Neutrophil (primary cell): ENCODE results near the gene FHDC1.

Experiments
- H3K27ac ChIP-seq: fragments of 200-600 bp; sonication (generic); 2 replicates; pipeline ENCODE4 v1.5.1; 2016; ENCODE audit warnings: mild to moderate bottlenecking, moderate library complexity
- H3K27me3 ChIP-seq: fragments of 200-600 bp; sonication (generic); 2 replicates; pipeline ENCODE4 v1.6.0; 2016; ENCODE audit warnings: mild to moderate bottlenecking
- H3K36me3 ChIP-seq: fragments of 200-600 bp; sonication (generic); 2 replicates; pipeline ENCODE4 v1.5.1; 2017
- H3K4me1 ChIP-seq, 2 experiments: fragments of 200-600 bp in 1 of 2; sonication (generic) in 1 of 2; 1 replicate in 1 of 2; 2 replicates in 1 of 2; pipeline versions ENCODE4 v1.5.1 to v1.6.1; 2013 to 2016; ENCODE audit warnings: low read depth in 1 of 2, low read length in 1 of 2, mild to moderate bottlenecking in 1 of 2, moderate library complexity in 1 of 2; ENCODE audit not compliant: control insufficient read depth in 1 of 2, insufficient read depth in 1 of 2
- H3K4me3 ChIP-seq, 2 experiments: fragments of 200-600 bp in 1 of 2; sonication (generic) in 1 of 2; 1 replicate in 1 of 2; 2 replicates in 1 of 2; pipeline ENCODE4 v1.5.1; 2013 to 2016; ENCODE audit warnings: low read depth in 1 of 2, low read length in 1 of 2, mild to moderate bottlenecking in 1 of 2, moderate library complexity in 1 of 2
- H3K9me3 ChIP-seq: fragments of 200-600 bp; sonication (generic); 2 replicates; pipeline ENCODE4 v1.5.1; 2016
- TF ChIP-seq, protein P1 (sequence below): fragments of 200-600 bp; sonication (generic); IDR thresholded peaks from 2 replicates; pipeline ENCODE4 v1.5.1; 2016; ENCODE audit warnings: antibody characterized with exemption

The FHDC1 gene

DNA sequence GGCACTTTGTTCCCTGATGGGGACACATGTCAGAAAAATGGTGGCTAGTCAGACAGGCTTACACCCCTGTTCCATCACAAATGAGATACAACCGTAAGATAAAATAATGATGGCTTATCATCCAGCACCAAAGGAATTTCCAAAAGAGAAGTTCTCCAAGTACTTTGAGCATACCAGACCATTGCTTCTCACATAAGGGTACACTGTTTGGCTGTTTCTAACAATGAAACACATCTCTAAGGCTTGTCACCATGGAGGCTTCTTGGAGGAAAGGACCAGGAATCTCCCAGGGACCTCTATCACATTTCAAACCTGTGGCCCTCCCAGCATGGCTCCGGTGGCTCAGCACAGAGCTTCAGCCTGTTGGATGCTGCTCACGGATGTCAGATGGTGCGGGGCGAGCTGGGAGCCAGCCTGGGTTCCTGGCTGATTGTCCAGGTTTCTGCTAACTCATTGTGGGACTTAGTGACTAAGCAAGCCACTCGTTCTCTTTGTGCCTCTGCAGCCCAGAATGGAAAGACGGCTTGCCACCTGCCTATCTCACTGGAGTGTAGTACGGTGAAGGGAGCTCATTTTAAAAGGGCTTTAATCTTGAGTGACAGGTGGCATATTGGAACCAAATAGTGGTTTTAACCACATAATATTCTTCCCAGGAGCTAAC, 54.5 kb downstream of the FHDC1 start:
- Histone ChIP-seq H3K9me3 (no peaks in the 10 kb centered on the region), H3K27me3 (no peaks in the 10 kb centered on the region), H3K4me3 (no peak overlapping the region), H3K36me3 (no peaks in the 10 kb centered on the region), H3K27ac (no peak overlapping the region), H3K4me1 (no peaks in the 10 kb centered on the region)
- TF ChIP-seq, protein P1, sequence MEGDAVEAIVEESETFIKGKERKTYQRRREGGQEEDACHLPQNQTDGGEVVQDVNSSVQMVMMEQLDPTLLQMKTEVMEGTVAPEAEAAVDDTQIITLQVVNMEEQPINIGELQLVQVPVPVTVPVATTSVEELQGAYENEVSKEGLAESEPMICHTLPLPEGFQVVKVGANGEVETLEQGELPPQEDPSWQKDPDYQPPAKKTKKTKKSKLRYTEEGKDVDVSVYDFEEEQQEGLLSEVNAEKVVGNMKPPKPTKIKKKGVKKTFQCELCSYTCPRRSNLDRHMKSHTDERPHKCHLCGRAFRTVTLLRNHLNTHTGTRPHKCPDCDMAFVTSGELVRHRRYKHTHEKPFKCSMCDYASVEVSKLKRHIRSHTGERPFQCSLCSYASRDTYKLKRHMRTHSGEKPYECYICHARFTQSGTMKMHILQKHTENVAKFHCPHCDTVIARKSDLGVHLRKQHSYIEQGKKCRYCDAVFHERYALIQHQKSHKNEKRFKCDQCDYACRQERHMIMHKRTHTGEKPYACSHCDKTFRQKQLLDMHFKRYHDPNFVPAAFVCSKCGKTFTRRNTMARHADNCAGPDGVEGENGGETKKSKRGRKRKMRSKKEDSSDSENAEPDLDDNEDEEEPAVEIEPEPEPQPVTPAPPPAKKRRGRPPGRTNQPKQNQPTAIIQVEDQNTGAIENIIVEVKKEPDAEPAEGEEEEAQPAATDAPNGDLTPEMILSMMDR = no peak

DNA sequence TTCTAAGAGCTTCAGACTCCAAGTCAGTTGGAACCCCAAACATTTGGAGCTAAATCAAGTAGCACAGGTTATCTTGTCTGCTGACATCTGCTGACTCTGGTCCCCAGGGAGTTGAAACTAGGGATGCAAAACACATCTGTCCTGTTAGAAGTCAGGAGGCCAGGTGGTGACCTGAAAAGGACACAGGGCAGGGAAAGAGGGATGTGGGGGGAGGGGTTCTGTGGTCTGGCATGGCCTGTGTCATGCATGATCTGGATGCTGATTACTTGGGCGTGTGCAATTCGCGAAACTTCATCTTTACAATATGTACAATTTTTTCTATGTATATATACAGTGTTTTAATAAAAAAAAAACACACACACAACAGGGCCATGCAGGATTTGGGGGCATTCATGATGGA, 55.3 kb downstream of the FHDC1 start:
- Histone ChIP-seq H3K9me3 (no peaks in the 10 kb centered on the region), H3K4me1 (peaks cover 0 to 3% of the 10 kb centered on the region in 2 experiments), H3K27ac (no peak overlapping the region), H3K4me3 (no peak overlapping the region), H3K27me3 (no peaks in the 10 kb centered on the region), H3K36me3 (no peaks in the 10 kb centered on the region)
- TF ChIP-seq, protein P1 = no peak

- H3K4me3 ChIP-seq = no peak overlapping the region
- H3K27ac ChIP-seq = no peak overlapping the region
- H3K9me3 ChIP-seq = no peaks in the 10 kb centered on the region
- TF ChIP-seq, protein P1 = no peak
- H3K27me3 ChIP-seq = no peaks in the 10 kb centered on the region
- H3K4me1 ChIP-seq = peaks cover 0 to 3% of the 10 kb centered on the region in 2 experiments
- H3K36me3 ChIP-seq = no peaks in the 10 kb centered on the region
Observed at GRCh38 chr4:152992027-152992426, 55.9 kb downstream of the FHDC1 start.

- Histone ChIP-seq H3K36me3 (no peaks in the 10 kb centered on the region), H3K9me3 (no peaks in the 10 kb centered on the region), H3K4me1 (peaks cover 0 to 3% of the 10 kb centered on the region in 2 experiments), H3K27ac (no peak overlapping the region), H3K27me3 (no peaks in the 10 kb centered on the region), H3K4me3 (no peak overlapping the region)
- TF ChIP-seq, protein P1 = no peak
Observed at GRCh38 chr4:152992466-152992865, 56.3 kb downstream of the FHDC1 start.

DNA sequence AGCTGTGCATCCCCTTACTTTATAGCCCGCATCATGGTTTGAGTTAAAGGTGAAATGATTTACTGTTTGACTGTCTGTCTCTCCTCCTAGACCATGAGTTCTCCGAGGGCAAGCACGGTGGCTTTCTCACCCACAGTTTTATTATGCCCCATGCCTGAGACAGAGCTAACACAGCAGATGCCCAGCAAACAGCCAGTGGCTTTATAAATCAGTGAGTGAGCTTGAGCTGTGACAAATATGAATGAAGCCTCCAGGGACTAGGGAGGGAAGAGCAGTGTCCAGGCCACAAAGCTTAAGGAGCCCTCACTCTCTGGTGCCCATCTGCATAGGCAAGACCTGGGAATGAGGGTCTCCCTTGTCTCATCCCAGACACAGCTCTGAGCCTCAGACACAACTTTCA, 57.9 kb downstream of the FHDC1 start:
- Histone ChIP-seq H3K27ac (no peak overlapping the region), H3K9me3 (no peaks in the 10 kb centered on the region), H3K36me3 (no peaks in the 10 kb centered on the region), H3K27me3 (no peaks in the 10 kb centered on the region), H3K4me3 (no peak overlapping the region), H3K4me1 (peaks cover 0 to 3% of the 10 kb centered on the region in 2 experiments)
- TF ChIP-seq, protein P1 = no peak
